ENCODE measurements around the gene LUC7L2. TPM values are rescaled to one million over a fixed set of nuclear protein-coding genes. Genes with fewer than 3 reads are reported as not detected.
A peak's percentile ranks its signal among the peaks of the same experiment; 100 is the strongest.
"Not testable (repeated sequence)": the region's sequence is repeated elsewhere in the genome, so short reads cannot be mapped to it uniquely, and the experiment has no call there.

LUC7L2 gene
- 33.0 and 47.8 TPM in 2 replicates for total RNA-seq

DNA sequence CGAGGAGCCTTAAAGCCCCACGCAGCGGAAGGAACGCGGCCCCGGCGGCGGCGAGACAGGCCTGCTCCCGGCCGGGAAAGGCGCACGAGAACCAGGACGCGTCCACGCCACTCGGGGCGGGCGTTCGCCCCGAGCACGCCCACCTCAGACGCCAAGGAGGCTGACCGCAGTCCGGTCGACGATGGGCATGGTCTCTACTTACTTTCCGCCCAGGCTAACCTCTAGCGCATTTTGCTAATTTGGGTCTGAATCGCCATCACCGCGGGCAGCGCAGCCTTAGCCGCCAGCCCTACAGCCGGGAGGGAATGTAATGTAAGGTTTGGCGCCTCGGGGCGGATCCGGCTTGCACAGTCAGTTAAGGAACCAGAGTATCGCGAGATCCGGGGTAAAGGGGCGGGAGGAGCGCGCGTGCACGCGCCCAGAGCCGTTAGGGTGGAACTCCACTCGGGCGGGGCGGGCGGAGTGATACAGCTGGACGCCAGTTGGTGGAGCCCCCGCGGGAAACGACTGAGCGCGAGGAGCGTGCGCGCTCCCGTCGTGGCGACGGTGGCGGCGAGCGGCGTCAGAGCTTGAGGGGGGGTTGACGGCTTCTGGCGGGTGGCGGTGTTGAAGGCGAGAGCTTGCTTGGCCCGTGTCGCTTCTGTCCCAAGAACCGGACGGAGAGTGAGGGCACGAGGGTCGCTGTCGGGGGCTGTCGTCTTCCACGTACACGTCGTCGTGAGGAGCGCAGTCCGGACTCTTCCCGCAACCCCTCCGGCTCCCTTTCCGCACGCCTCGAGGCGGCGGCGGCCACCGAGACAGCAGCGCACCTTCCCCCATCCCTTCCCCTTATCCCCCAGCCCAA lies at the start of gene LUC7L2:
Gene LUC7L2 (plus strand): TSS at position 529 of the 844 bp plus-strand sequence. CDS start 368 bp downstream, outside the sequence.
- peak; percentile 93 for DNase-seq (ENCODE audit: low read depth, low spot score)

- no peak for DNase-seq (ENCODE audit: low read depth, low spot score)
These were observed 41.7 kb upstream of the LUC7L2 start for GRCh38 chr7:139317939-139318505.

DNA sequence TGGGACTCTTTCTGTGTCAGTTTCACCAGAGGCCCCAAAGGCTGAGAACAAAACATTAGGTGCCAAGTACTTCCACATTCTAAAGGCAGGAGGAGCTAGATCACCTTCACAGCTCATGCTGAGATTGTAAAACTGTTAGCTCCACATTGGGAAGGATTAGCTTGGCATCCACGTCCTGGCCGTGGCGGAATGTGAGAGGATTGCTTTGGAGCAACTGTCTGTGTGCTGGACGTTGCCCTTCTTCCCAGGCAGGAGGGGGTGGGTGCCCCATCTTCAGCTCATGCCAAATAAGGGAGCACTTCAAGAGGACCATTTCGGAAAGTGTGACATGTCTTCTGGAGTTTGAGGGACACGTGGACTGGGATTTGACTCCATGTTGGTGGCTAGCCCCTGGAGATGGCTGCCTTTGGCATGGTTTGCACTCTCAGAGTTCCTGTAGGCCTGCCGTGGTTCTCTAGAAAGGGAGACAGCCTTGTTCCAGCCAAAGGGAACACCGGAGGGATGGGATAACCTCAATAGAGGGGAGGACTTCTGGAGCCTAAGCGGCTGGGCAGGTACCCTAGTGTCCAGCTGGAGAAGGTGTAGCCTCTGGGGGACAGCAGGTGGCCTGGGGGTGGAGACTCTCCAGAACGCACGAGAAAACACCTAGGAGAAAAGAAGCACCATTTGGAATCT lies 38.5 kb upstream of the LUC7L2 start:
- no peak for DNase-seq (ENCODE audit: low read depth, low spot score)

GRCh38 chr7:139324709-139325108 lies 35.0 kb upstream of the LUC7L2 start:
- not testable (repeated sequence) for DNase-seq (ENCODE audit: low read depth, low spot score)

- no peak for DNase-seq (ENCODE audit: low read depth, low spot score)
These were observed 31.3 kb upstream of the LUC7L2 start for GRCh38 chr7:139328375-139328774.

DNA sequence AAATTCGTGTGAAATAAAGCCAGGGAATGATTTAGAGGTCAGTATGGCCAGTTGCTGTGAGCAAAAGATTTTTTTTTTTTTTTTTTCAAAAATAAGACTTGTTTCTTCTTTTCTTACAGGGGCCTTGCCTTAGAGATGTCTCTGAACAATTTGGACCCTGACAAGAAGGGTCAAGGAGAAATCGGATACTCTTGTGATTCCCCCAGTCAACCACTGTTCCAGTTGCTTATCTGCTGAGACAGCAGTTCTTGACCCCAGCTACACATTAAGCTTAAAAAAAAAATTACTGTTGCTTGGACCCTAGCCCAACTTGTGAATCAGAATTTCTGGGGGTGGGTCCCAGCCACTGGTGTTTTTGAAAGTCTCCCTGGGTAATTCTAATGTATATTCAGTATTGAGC lies 30.6 kb upstream of the LUC7L2 start:
- no peak for DNase-seq (ENCODE audit: low read depth, low spot score)

GRCh38 chr7:139330333-139331030 lies 29.2 kb upstream of the LUC7L2 start:
- DNase-seq (ENCODE audit: low read depth, low spot score) = no peak

GRCh38 chr7:139332697-139333359 lies 26.9 kb upstream of the LUC7L2 start:
- DNase-seq (ENCODE audit: low read depth, low spot score) = no peak

GRCh38 chr7:139333443-139333842 lies 26.3 kb upstream of the LUC7L2 start:
- DNase-seq (ENCODE audit: low read depth, low spot score) = not testable (repeated sequence)

DNA sequence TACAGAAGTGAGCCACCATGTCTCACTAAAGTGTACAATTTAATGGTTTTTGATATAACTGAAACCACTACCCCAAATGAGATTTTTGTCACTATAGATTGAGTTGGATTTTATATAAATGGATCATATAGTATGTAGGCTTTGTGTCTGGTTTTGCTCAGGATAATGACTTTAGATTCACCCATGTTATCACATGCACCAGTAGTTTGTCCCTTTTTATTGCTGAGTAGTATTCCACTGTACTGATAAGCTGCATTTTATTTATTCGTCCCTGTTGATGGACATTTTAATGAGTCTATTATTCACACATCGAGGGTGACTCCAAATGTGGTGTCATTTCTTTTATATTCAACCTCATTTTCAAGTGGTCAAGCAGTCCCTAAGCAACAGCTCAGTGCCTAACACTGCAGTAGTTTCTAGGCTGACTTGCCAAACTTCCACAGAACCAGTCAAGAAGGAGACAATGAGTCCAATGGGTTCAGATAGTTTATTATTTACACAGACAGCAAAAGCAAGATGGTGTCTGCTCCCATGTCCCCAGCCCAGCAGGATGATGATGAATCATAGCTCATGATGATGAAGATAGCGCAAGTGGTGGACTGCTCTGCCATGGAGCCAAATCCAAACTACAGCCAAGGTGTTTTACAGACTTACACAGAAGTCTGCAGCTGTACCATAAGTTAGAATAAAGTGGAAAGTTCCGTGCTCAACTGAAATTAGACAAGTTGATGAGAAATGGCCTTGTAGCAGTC lies 25.1 kb upstream of the LUC7L2 start:
- no peak for DNase-seq (ENCODE audit: low read depth, low spot score)

GRCh38 chr7:139339025-139339424 lies 20.7 kb upstream of the LUC7L2 start:
- DNase-seq (ENCODE audit: low read depth, low spot score) = no peak

DNA sequence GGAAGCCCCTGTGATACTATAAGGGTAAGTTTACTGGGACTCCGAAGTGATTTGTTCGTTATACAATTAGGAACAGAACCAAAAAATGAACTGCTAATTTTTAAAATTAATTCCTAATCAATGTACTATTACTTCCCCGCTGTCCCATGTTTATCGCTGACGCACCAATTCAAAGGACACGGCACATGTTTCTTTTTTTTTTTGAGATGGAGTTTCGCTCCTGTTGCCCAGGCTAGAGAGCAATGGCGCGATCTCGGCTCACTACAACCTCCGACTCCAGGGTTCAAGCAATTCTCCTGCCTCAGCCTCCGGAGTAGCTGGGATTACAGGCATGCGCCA lies 20.0 kb upstream of the LUC7L2 start:
- DNase-seq (ENCODE audit: low read depth, low spot score) = no peak

- DNase-seq (ENCODE audit: low read depth, low spot score) = peak; percentile 98
These were observed 19.5 kb upstream of the LUC7L2 start for GRCh38 chr7:139340037-139340807.

DNA sequence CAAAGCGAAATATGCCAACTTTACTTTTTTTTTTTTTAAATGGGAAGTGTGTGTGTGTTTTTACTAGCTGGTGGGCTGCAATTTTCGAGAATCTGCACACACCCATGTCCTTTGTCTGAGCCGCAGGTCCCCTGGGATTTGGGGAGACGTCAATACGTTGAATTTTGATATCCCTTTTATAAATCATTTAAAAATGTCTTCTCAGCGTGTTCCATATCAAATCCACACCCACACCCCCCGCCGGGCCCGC lies 19.0 kb upstream of the LUC7L2 start:
- no peak for DNase-seq (ENCODE audit: low read depth, low spot score)

- DNase-seq (ENCODE audit: low read depth, low spot score) = peak; percentile 83
These were observed 18.5 kb upstream of the LUC7L2 start, which contains the start of gene FMC1 for GRCh38 chr7:139341058-139341775. TSS of gene FMC1 (plus strand) at chr7:139341337. CDS start at chr7:139341385, 48 bp downstream.

DNA sequence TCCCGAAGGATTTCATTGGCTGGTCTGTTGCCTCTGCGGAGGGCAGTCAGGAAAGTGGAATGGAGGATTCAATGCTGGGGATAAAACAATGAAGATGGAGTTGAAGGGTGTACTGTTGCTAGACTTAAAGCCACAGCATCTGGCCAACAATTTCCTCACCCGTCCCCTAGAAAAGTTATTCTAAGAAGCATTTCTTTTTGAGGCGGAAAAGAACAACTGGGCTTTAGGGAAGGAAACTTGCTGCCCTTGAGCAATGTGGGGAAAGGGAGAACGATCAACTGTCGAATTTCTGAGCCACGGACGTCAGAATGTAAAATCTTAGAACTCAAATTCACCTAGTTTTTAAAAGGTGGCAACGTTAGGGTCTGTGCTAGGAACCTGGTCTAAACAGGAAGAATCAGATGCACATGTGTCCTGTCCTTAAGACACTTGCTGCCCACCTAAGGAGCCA lies 17.9 kb upstream of the LUC7L2 start:
- peak; percentile 69 for DNase-seq (ENCODE audit: low read depth, low spot score)

DNA sequence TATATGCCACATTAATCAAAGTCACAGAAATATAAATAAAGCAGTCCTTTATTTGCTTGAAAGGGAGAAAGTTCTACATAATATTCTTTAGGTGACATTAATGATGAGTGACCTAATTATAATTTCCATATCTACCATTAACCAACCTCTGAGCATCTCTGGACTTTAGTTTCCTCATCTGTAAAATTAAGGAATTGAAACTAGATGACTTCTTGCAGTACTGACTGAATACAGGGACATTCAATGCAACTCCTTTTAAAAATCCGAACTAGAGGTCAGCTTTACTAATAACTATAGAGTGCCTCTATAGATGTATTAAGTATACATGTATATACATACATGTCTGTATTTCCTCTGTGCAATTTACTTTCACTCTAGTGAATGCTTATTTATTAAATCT lies 14.7 kb upstream of the LUC7L2 start:
- DNase-seq (ENCODE audit: low read depth, low spot score) = no peak

GRCh38 chr7:139351027-139351426 lies 8.7 kb upstream of the LUC7L2 start:
- no peak for DNase-seq (ENCODE audit: low read depth, low spot score)

GRCh38 chr7:139354729-139355128 lies 5.0 kb upstream of the LUC7L2 start:
- DNase-seq (ENCODE audit: low read depth, low spot score) = no peak

Data from pulmonary artery endothelial cell (primary cell).